ENCODE results near the gene GPC1. TPM values are rescaled to one million over a fixed set of nuclear protein-coding genes. Genes with fewer than 3 reads are reported as not detected.

GPC1 gene
- total and polyA plus RNA-seq, 2 of the 13 experiments (the other 11 are each of a cell fraction or from before 2014, with no cell fraction given) = 4.0 to 5.5 TPM

DNA sequence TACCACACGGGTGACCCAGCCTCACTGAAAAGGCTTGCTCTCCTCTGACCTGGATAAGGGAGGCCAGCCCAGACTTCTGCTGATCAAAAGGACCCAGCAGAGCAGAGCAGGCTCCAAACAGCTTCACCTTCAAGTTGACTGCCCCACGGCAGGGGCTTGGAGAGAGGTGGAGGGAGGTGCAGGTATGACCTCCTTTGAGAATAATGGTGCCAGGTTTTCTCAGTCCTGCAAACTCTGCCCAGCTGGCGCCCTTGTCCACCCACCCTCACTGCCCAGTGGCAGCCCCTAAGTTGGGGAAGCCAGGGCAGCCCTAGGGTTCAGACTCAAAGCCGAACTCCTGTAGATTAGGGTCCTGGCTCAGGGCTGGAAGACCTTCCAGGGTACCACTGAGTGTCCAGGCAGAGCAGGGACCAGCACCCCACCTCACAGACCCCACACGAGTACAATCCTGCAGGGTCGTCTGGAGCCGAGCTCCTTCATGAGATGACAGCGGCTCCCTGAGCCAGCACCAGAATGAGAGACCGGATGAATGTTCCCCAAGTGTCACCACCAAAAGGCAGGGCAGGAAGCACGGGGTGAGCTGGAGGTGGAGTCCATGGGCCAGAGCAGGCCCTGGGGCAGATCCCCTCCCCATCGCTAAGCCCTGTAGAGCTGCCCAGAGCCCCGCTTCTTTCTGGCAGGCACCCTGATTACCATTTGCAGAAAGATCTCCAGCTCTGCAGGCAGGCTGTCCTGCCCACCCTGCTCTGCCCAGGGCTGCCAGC is 3.6 kb upstream of the GPC1 start:
- H4K20me1 ChIP-seq (ENCODE audit: insufficient read depth, low read length) = no peaks in the 10 kb centered on the region; the same call in 1 of the 2 replicates
- BruUV-seq (replicated peaks) = no TSS peak
- ChIA-PET POLR2A (no interaction called here), CTCF (ENCODE audit: low intra/inter-chr PET ratio, low total read pairs) (no interaction called here)
- H3K27ac ChIP-seq (ENCODE audit: extremely low read length, insufficient read depth, low read length) = no peak overlapping the region
- no peak overlapping the region for H3K9ac ChIP-seq (ENCODE audit: insufficient read depth, low read depth, low read length)
- ATAC-seq = no peak
- no peak overlapping the region for H3K4me3 ChIP-seq (replicated peaks in 1 of 3; ENCODE audit: insufficient read depth in 1 of 3, low read depth in 2 of 3, low read length in 3 of 3)
- H3K9me3 ChIP-seq (ENCODE audit: low read length) = no peaks in the 10 kb centered on the region
- H2AFZ ChIP-seq (ENCODE audit: low read length) = no peak overlapping the region
- FAIRE-seq = no peak
- H3K27me3 ChIP-seq (ENCODE audit: control insufficient read depth in 1 of 2, insufficient read depth in 2 of 2, low read length in 2 of 2) = peaks cover 36 to 86% of the 10 kb centered on the region in 2 experiments
- in situ Hi-C loops (cut with HindIII; ENCODE audit: extremely low pct_ligation_motif_present, low pct_unique_long_range_greater_than_20kb) = no loop called here
- no peaks in the 10 kb centered on the region for H3K79me2 ChIP-seq (ENCODE audit: insufficient read depth, low read length)
- no peak for DNase-seq (ENCODE audit: low spot score)
- H3K4me1 ChIP-seq (ENCODE audit: insufficient read depth, low read length) = peaks cover 6% of the 10 kb centered on the region
- intact Hi-C loops (cut with micrococcal nuclease; ENCODE audit: unreplicated experiment) = no loop called here
- no peaks in the 10 kb centered on the region for H3K36me3 ChIP-seq (replicated peaks in 1 of 2; ENCODE audit: control insufficient read depth in 1 of 2, insufficient read depth in 2 of 2, low read length in 2 of 2)
- no peak overlapping the region for H3K4me2 ChIP-seq (ENCODE audit: low read depth, low read length)
- WGBS (ENCODE audit: low lambda C conversion rate) = 0% methylated on average over 3 of the region's 12 CpGs
- TF ChIP-seq ZNF83 (CRISPR knock-in tag; IDR thresholded peaks at IDR 0.05; ENCODE audit: borderline replicate concordance) = no peak
- no peak for TF ChIP-seq HDAC1 (CRISPR knock-in tag; IDR thresholded peaks at IDR 0.05)
- TF ChIP-seq ZNF12 (CRISPR knock-in tag; IDR thresholded peaks at IDR 0.05) = no peak
- TF ChIP-seq, protein P1, sequence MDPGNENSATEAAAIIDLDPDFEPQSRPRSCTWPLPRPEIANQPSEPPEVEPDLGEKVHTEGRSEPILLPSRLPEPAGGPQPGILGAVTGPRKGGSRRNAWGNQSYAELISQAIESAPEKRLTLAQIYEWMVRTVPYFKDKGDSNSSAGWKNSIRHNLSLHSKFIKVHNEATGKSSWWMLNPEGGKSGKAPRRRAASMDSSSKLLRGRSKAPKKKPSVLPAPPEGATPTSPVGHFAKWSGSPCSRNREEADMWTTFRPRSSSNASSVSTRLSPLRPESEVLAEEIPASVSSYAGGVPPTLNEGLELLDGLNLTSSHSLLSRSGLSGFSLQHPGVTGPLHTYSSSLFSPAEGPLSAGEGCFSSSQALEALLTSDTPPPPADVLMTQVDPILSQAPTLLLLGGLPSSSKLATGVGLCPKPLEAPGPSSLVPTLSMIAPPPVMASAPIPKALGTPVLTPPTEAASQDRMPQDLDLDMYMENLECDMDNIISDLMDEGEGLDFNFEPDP (CRISPR knock-in tag; conservative IDR thresholded peaks at IDR 0.05) = no peak
- TF ChIP-seq PRDM4 (CRISPR knock-in tag; IDR thresholded peaks at IDR 0.05; ENCODE audit: borderline replicate concordance) = no peak
- TF ChIP-seq AHR (CRISPR knock-in tag; IDR thresholded peaks at IDR 0.05) = no peak
- TF ChIP-seq, protein P2, sequence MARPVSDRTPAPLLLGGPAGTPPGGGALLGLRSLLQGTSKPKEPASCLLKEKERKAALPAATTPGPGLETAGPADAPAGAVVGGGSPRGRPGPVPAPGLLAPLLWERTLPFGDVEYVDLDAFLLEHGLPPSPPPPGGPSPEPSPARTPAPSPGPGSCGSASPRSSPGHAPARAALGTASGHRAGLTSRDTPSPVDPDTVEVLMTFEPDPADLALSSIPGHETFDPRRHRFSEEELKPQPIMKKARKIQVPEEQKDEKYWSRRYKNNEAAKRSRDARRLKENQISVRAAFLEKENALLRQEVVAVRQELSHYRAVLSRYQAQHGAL (CRISPR knock-in tag; IDR thresholded peaks at IDR 0.05; ENCODE audit: not compliant biosample characterization) = no peak
- no peak for TF ChIP-seq FLYWCH1 (CRISPR knock-in tag; IDR thresholded peaks at IDR 0.05)
- TF ChIP-seq ZNF569 (CRISPR knock-in tag; IDR thresholded peaks at IDR 0.05; ENCODE audit: borderline replicate concordance) = no peak
- no peak for TF ChIP-seq ZNF772 (CRISPR knock-in tag; IDR thresholded peaks at IDR 0.05)
- no peak for TF ChIP-seq RBFOX2 (IDR thresholded peaks at IDR 0.05; ENCODE audit: low read depth, low read length)
- no peak for TF ChIP-seq RBM39 (IDR thresholded peaks at IDR 0.05; ENCODE audit: low read depth, low read length, poor library complexity, severe bottlenecking)
- TF ChIP-seq TRIM22 (IDR thresholded peaks at IDR 0.05) = no peak
- TF ChIP-seq BRCA1 (CRISPR knock-in tag; IDR thresholded peaks at IDR 0.05) = no peak
- TF ChIP-seq, protein P3, sequence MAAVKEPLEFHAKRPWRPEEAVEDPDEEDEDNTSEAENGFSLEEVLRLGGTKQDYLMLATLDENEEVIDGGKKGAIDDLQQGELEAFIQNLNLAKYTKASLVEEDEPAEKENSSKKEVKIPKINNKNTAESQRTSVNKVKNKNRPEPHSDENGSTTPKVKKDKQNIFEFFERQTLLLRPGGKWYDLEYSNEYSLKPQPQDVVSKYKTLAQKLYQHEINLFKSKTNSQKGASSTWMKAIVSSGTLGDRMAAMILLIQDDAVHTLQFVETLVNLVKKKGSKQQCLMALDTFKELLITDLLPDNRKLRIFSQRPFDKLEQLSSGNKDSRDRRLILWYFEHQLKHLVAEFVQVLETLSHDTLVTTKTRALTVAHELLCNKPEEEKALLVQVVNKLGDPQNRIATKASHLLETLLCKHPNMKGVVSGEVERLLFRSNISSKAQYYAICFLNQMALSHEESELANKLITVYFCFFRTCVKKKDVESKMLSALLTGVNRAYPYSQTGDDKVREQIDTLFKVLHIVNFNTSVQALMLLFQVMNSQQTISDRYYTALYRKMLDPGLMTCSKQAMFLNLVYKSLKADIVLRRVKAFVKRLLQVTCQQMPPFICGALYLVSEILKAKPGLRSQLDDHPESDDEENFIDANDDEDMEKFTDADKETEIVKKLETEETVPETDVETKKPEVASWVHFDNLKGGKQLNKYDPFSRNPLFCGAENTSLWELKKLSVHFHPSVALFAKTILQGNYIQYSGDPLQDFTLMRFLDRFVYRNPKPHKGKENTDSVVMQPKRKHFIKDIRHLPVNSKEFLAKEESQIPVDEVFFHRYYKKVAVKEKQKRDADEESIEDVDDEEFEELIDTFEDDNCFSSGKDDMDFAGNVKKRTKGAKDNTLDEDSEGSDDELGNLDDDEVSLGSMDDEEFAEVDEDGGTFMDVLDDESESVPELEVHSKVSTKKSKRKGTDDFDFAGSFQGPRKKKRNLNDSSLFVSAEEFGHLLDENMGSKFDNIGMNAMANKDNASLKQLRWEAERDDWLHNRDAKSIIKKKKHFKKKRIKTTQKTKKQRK (IDR thresholded peaks at IDR 0.05; ENCODE audit: low read length) = no peak
